ENCODE measurements around the gene DIP2A.

GRCh38 chr21:46559291-46559983 lies 100.7 kb downstream of the DIP2A start:
- no peak for TF ChIP-seq CTCF (IDR thresholded peaks at IDR 0.05; ENCODE audit: low read depth, low read length)
- TF ChIP-seq EZH2phosphoT487 (IDR thresholded peaks at IDR 0.05; ENCODE audit: low read depth): no peak

Data from OCI-LY3 (cell line).